Measurements from ENCODE around the gene RASAL1.
A peak's percentile ranks its signal among the peaks of the same experiment; 100 is the strongest.

DNA sequence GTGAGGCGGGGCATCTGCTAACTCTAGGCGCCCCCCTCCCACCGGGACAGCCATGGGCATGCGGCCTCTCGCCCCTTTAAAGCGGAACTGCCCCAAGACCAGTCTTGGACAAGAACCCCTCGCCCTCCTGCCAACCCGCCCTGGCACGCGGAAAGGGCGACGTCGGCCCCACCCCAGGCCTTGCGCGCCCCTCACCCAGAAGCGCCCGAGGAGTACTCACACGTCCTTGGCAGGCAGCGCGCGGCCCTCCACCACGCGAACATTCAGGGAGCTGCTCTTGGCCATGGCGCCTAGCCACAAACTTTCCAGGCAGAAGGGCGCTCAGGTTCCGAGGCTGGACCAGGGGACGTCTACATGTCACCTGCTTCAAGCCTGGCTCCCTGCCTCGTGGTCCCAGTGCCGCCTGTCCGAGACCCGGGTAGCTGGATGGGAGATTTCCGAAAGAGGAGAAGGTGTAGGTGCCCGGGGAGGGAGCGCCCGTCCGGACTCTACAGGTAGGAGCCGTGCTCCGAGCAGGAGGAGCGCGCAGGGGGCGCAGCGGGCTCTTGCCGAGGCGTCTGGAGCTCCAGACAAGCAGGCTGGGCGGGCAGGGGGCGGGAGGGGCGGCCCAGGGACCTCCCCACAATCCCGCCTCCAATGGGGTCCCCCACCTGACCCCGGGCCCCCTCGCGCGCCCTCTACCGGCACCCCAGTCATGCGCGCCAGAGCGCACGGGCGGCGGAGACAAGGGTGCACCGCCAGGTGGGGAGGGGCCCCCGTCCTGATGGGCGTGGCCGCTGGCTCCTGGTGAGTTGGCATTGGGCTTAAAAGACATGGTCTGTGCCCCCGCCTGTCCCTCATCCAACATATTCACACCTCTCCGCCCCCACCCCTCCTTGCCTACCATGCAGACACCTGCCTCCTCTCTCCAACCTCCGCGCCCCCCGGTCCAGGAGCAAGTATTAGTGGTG lies at the start of gene RASAL1:
- peak; percentile 73 for TF ChIP-seq CTCF (conservative IDR thresholded peaks at IDR 0.05)
- no peak for TF ChIP-seq EZH2 (IDR thresholded peaks at IDR 0.05; ENCODE audit: low read depth)

All from PC-9 (cell line).